ENCODE results near the gene SLC19A2.

Gene SLC19A2

GRCh38 chr1:169495046-169495775 is 9.5 kb upstream of the SLC19A2 start:
- TF ChIP-seq, protein P1, sequence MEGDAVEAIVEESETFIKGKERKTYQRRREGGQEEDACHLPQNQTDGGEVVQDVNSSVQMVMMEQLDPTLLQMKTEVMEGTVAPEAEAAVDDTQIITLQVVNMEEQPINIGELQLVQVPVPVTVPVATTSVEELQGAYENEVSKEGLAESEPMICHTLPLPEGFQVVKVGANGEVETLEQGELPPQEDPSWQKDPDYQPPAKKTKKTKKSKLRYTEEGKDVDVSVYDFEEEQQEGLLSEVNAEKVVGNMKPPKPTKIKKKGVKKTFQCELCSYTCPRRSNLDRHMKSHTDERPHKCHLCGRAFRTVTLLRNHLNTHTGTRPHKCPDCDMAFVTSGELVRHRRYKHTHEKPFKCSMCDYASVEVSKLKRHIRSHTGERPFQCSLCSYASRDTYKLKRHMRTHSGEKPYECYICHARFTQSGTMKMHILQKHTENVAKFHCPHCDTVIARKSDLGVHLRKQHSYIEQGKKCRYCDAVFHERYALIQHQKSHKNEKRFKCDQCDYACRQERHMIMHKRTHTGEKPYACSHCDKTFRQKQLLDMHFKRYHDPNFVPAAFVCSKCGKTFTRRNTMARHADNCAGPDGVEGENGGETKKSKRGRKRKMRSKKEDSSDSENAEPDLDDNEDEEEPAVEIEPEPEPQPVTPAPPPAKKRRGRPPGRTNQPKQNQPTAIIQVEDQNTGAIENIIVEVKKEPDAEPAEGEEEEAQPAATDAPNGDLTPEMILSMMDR (IDR thresholded peaks at IDR 0.05; ENCODE audit: low read depth, low read length): no peak
- H3K4me3 ChIP-seq (ENCODE audit: low read depth, low read length): no peak overlapping the region
- in situ Hi-C loops (cut with HindIII; ENCODE audit: low sequenced_read_pairs): no loop called here
- no peak for DNase-seq (ENCODE audit: low read depth, low spot score)

- TF ChIP-seq, protein P1 (IDR thresholded peaks at IDR 0.05; ENCODE audit: low read depth, low read length): no peak
- in situ Hi-C loops (cut with HindIII; ENCODE audit: low sequenced_read_pairs): no loop called here
- DNase-seq (ENCODE audit: low read depth, low spot score): no peak
- no peak overlapping the region for H3K4me3 ChIP-seq (ENCODE audit: low read depth, low read length)
Observed at GRCh38 chr1:169494343-169494742, 8.6 kb upstream of the SLC19A2 start.

GRCh38 chr1:169493251-169493650 is 7.5 kb upstream of the SLC19A2 start:
- in situ Hi-C loops (cut with HindIII; ENCODE audit: low sequenced_read_pairs): no loop called here
- TF ChIP-seq, protein P1 (IDR thresholded peaks at IDR 0.05; ENCODE audit: low read depth, low read length): no peak
- DNase-seq (ENCODE audit: low read depth, low spot score): no peak

GRCh38 chr1:169491845-169492281 is 6.1 kb upstream of the SLC19A2 start:
- TF ChIP-seq, protein P1 (IDR thresholded peaks at IDR 0.05; ENCODE audit: low read depth, low read length): no peak
- no peak overlapping the region for H3K4me3 ChIP-seq (ENCODE audit: low read depth, low read length)
- DNase-seq (ENCODE audit: low read depth, low spot score): no peak
- in situ Hi-C loops (cut with HindIII; ENCODE audit: low sequenced_read_pairs): no loop called here

More at GRCh38 chr1:169493251-169493650, 7.5 kb upstream of the SLC19A2 start:
- no peak overlapping the region for H3K4me3 ChIP-seq (ENCODE audit: low read depth, low read length)

GRCh38 chr1:169488157-169488556 is 2.4 kb upstream of the SLC19A2 start:
- no peak overlapping the region for H3K4me3 ChIP-seq (ENCODE audit: low read depth, low read length)

GRCh38 chr1:169487561-169487960 is 1.8 kb upstream of the SLC19A2 start:
- H3K4me3 ChIP-seq (ENCODE audit: low read depth, low read length): no peak overlapping the region
- no peak for DNase-seq (ENCODE audit: low read depth, low spot score)
- in situ Hi-C loops (cut with HindIII; ENCODE audit: low sequenced_read_pairs): no loop called here
- TF ChIP-seq, protein P1 (IDR thresholded peaks at IDR 0.05; ENCODE audit: low read depth, low read length): no peak

More at GRCh38 chr1:169488157-169488556, 2.4 kb upstream of the SLC19A2 start:
- TF ChIP-seq, protein P1 (IDR thresholded peaks at IDR 0.05; ENCODE audit: low read depth, low read length): no peak
- no peak for DNase-seq (ENCODE audit: low read depth, low spot score)
- in situ Hi-C loops (cut with HindIII; ENCODE audit: low sequenced_read_pairs): no loop called here

Data from astrocyte of the spinal cord (primary cell).